ENCODE measurements around the gene PTPRN2. TPM values are rescaled to one million over a fixed set of nuclear protein-coding genes. Genes with fewer than 3 reads are reported as not detected.
"Not testable (repeated sequence)": the region's sequence is repeated elsewhere in the genome, so short reads cannot be mapped to it uniquely, and the experiment has no call there.

Gene PTPRN2
- total RNA-seq, 1 experiment from 2014 or later = 1.7 TPM

GRCh38 chr7:157699357-157700013 is 888.1 kb downstream of the PTPRN2 start:
- no peaks in the 10 kb centered on the region for H3K4me1 ChIP-seq (ENCODE audit: low read length)
- no peaks in the 10 kb centered on the region for H4K20me1 ChIP-seq (ENCODE audit: insufficient read depth, low read depth, low read length)
- no peak overlapping the region for H2AFZ ChIP-seq (ENCODE audit: low read length)
- H3K9me2 ChIP-seq (replicated peaks; ENCODE audit: insufficient read depth, low read length) = no peaks in the 10 kb centered on the region
- H3K27ac ChIP-seq (ENCODE audit: low read length) = no peak overlapping the region
- no peak for DNase-seq
- no peaks in the 10 kb centered on the region for H3K79me2 ChIP-seq (ENCODE audit: low read length)
- no peak overlapping the region for H3K4me3 ChIP-seq (ENCODE audit: low read length)
- no peaks in the 10 kb centered on the region for H3K9me3 ChIP-seq (ENCODE audit: low read length)
- no peak overlapping the region for H3K4me2 ChIP-seq (ENCODE audit: low read depth, low read length, poor library complexity, severe bottlenecking)
- H3K27me3 ChIP-seq (ENCODE audit: low read length) = no peaks in the 10 kb centered on the region
- no peak overlapping the region for H3K9ac ChIP-seq (ENCODE audit: low read length)
- no peaks in the 10 kb centered on the region for H3K36me3 ChIP-seq (ENCODE audit: insufficient read depth, low read length)

GRCh38 chr7:157697287-157697686 is 890.3 kb downstream of the PTPRN2 start:
- H3K27me3 ChIP-seq (ENCODE audit: low read length); H4K20me1 ChIP-seq (ENCODE audit: insufficient read depth, low read depth, low read length); H3K4me1 ChIP-seq (ENCODE audit: low read length); H3K4me2 ChIP-seq (ENCODE audit: low read depth, low read length, poor library complexity, severe bottlenecking); H3K36me3 ChIP-seq (ENCODE audit: insufficient read depth, low read length); H3K27ac ChIP-seq (ENCODE audit: low read length); H3K9me3 ChIP-seq (ENCODE audit: low read length); H3K9ac ChIP-seq (ENCODE audit: low read length); H3K9me2 ChIP-seq (replicated peaks; ENCODE audit: insufficient read depth, low read length); H2AFZ ChIP-seq (ENCODE audit: low read length); H3K79me2 ChIP-seq (ENCODE audit: low read length); DNase-seq; H3K4me3 ChIP-seq (ENCODE audit: low read length): not testable (repeated sequence)

GRCh38 chr7:157695609-157696008 is 892.0 kb downstream of the PTPRN2 start:
- H3K27me3 ChIP-seq (ENCODE audit: low read length); H3K9me3 ChIP-seq (ENCODE audit: low read length); H3K4me2 ChIP-seq (ENCODE audit: low read depth, low read length, poor library complexity, severe bottlenecking); H3K27ac ChIP-seq (ENCODE audit: low read length); H4K20me1 ChIP-seq (ENCODE audit: insufficient read depth, low read depth, low read length); H3K9me2 ChIP-seq (replicated peaks; ENCODE audit: insufficient read depth, low read length); H3K9ac ChIP-seq (ENCODE audit: low read length); H2AFZ ChIP-seq (ENCODE audit: low read length); H3K36me3 ChIP-seq (ENCODE audit: insufficient read depth, low read length); H3K4me1 ChIP-seq (ENCODE audit: low read length); DNase-seq; H3K79me2 ChIP-seq (ENCODE audit: low read length); H3K4me3 ChIP-seq (ENCODE audit: low read length): not testable (repeated sequence)

GRCh38 chr7:157694376-157694665 is 893.3 kb downstream of the PTPRN2 start:
- Histone ChIP-seq H2AFZ (ENCODE audit: low read length) (no peak overlapping the region), H3K27ac (ENCODE audit: low read length) (no peak overlapping the region), H3K79me2 (ENCODE audit: low read length) (no peaks in the 10 kb centered on the region), H3K4me2 (ENCODE audit: low read depth, low read length, poor library complexity, severe bottlenecking) (no peak overlapping the region), H3K4me3 (ENCODE audit: low read length) (no peak overlapping the region), H3K9me2 (replicated peaks; ENCODE audit: insufficient read depth, low read length) (no peaks in the 10 kb centered on the region), H4K20me1 (ENCODE audit: insufficient read depth, low read depth, low read length) (no peaks in the 10 kb centered on the region), H3K36me3 (ENCODE audit: insufficient read depth, low read length) (no peaks in the 10 kb centered on the region), H3K9ac (ENCODE audit: low read length) (no peak overlapping the region), H3K4me1 (ENCODE audit: low read length) (no peaks in the 10 kb centered on the region), H3K27me3 (ENCODE audit: low read length) (no peaks in the 10 kb centered on the region), H3K9me3 (ENCODE audit: low read length) (peaks cover 3% of the 10 kb centered on the region)
- no peak for DNase-seq

- H3K9ac ChIP-seq (ENCODE audit: low read length) = no peak overlapping the region
- no peaks in the 10 kb centered on the region for H3K9me2 ChIP-seq (replicated peaks; ENCODE audit: insufficient read depth, low read length)
- no peaks in the 10 kb centered on the region for H3K79me2 ChIP-seq (ENCODE audit: low read length)
- peaks cover 3% of the 10 kb centered on the region for H3K9me3 ChIP-seq (ENCODE audit: low read length)
- no peak overlapping the region for H3K27ac ChIP-seq (ENCODE audit: low read length)
- H3K4me2 ChIP-seq (ENCODE audit: low read depth, low read length, poor library complexity, severe bottlenecking) = no peak overlapping the region
- no peaks in the 10 kb centered on the region for H4K20me1 ChIP-seq (ENCODE audit: insufficient read depth, low read depth, low read length)
- H3K4me3 ChIP-seq (ENCODE audit: low read length) = no peak overlapping the region
- no peaks in the 10 kb centered on the region for H3K27me3 ChIP-seq (ENCODE audit: low read length)
- H2AFZ ChIP-seq (ENCODE audit: low read length) = no peak overlapping the region
- no peak for DNase-seq
- H3K4me1 ChIP-seq (ENCODE audit: low read length) = no peaks in the 10 kb centered on the region
- H3K36me3 ChIP-seq (ENCODE audit: insufficient read depth, low read length) = no peaks in the 10 kb centered on the region
These were observed 893.9 kb downstream of the PTPRN2 start for GRCh38 chr7:157693521-157694375.

GRCh38 chr7:157693071-157693520 is 894.5 kb downstream of the PTPRN2 start:
- H3K36me3 ChIP-seq (ENCODE audit: insufficient read depth, low read length) = no peaks in the 10 kb centered on the region
- no peaks in the 10 kb centered on the region for H3K79me2 ChIP-seq (ENCODE audit: low read length)
- H3K4me3 ChIP-seq (ENCODE audit: low read length) = no peak overlapping the region
- peaks cover 3% of the 10 kb centered on the region for H3K9me3 ChIP-seq (ENCODE audit: low read length)
- no peak overlapping the region for H3K4me2 ChIP-seq (ENCODE audit: low read depth, low read length, poor library complexity, severe bottlenecking)
- H3K9ac ChIP-seq (ENCODE audit: low read length) = no peak overlapping the region
- H3K4me1 ChIP-seq (ENCODE audit: low read length) = no peaks in the 10 kb centered on the region
- H2AFZ ChIP-seq (ENCODE audit: low read length) = no peak overlapping the region
- H4K20me1 ChIP-seq (ENCODE audit: insufficient read depth, low read depth, low read length) = no peaks in the 10 kb centered on the region
- DNase-seq = no peak
- H3K27me3 ChIP-seq (ENCODE audit: low read length) = no peaks in the 10 kb centered on the region
- no peak overlapping the region for H3K27ac ChIP-seq (ENCODE audit: low read length)
- H3K9me2 ChIP-seq (replicated peaks; ENCODE audit: insufficient read depth, low read length) = no peaks in the 10 kb centered on the region

- no peaks in the 10 kb centered on the region for H3K27me3 ChIP-seq (ENCODE audit: low read length)
These were observed 895.1 kb downstream of the PTPRN2 start for GRCh38 chr7:157692460-157693011.

GRCh38 chr7:157691586-157692459 is 895.8 kb downstream of the PTPRN2 start:
- H3K9me2 ChIP-seq (replicated peaks; ENCODE audit: insufficient read depth, low read length) = no peaks in the 10 kb centered on the region
- no peaks in the 10 kb centered on the region for H3K4me1 ChIP-seq (ENCODE audit: low read length)
- no peak overlapping the region for H3K9ac ChIP-seq (ENCODE audit: low read length)
- no peak for DNase-seq
- H4K20me1 ChIP-seq (ENCODE audit: insufficient read depth, low read depth, low read length) = no peaks in the 10 kb centered on the region
- H3K79me2 ChIP-seq (ENCODE audit: low read length) = no peaks in the 10 kb centered on the region
- H3K4me2 ChIP-seq (ENCODE audit: low read depth, low read length, poor library complexity, severe bottlenecking) = no peak overlapping the region
- no peak overlapping the region for H3K4me3 ChIP-seq (ENCODE audit: low read length)
- H3K27me3 ChIP-seq (ENCODE audit: low read length) = no peaks in the 10 kb centered on the region
- H3K9me3 ChIP-seq (ENCODE audit: low read length) = peaks cover 3% of the 10 kb centered on the region
- H3K36me3 ChIP-seq (ENCODE audit: insufficient read depth, low read length) = no peaks in the 10 kb centered on the region
- H3K27ac ChIP-seq (ENCODE audit: low read length) = no peak overlapping the region
- no peak overlapping the region for H2AFZ ChIP-seq (ENCODE audit: low read length)

More at GRCh38 chr7:157692460-157693011, 895.1 kb downstream of the PTPRN2 start:
- H3K4me3 ChIP-seq (ENCODE audit: low read length) = no peak overlapping the region
- H3K9me2 ChIP-seq (replicated peaks; ENCODE audit: insufficient read depth, low read length) = no peaks in the 10 kb centered on the region
- peaks cover 3% of the 10 kb centered on the region for H3K9me3 ChIP-seq (ENCODE audit: low read length)
- no peak overlapping the region for H2AFZ ChIP-seq (ENCODE audit: low read length)
- no peak overlapping the region for H3K27ac ChIP-seq (ENCODE audit: low read length)
- no peak overlapping the region for H3K4me2 ChIP-seq (ENCODE audit: low read depth, low read length, poor library complexity, severe bottlenecking)
- no peaks in the 10 kb centered on the region for H4K20me1 ChIP-seq (ENCODE audit: insufficient read depth, low read depth, low read length)
- H3K9ac ChIP-seq (ENCODE audit: low read length) = no peak overlapping the region
- H3K36me3 ChIP-seq (ENCODE audit: insufficient read depth, low read length) = no peaks in the 10 kb centered on the region
- no peak for DNase-seq
- H3K79me2 ChIP-seq (ENCODE audit: low read length) = no peaks in the 10 kb centered on the region
- H3K4me1 ChIP-seq (ENCODE audit: low read length) = no peaks in the 10 kb centered on the region
